ENCODE data around the gene PTK6. TPM values are rescaled to one million over a fixed set of nuclear protein-coding genes. Genes with fewer than 3 reads are reported as not detected.
A peak's percentile ranks its signal among the peaks of the same experiment; 100 is the strongest.

The PTK6 gene
- total and polyA plus RNA-seq, 4 donors = 0.06 to 2.1 (median 1.1) TPM; not detected in 1

GRCh38 chr20:63529861-63530787 is 7.1 kb downstream of the PTK6 start:
- H3K36me3 ChIP-seq (ENCODE audit: control insufficient read depth, insufficient read depth, low read length) = peaks cover 20% of the 10 kb centered on the region
- no peak overlapping the region for H3K4me3 ChIP-seq (ENCODE audit: low read depth, low read length)
- H3K27me3 ChIP-seq (ENCODE audit: control insufficient read depth, insufficient read depth, low read length) = no peaks in the 10 kb centered on the region
- H3K9me3 ChIP-seq (ENCODE audit: control insufficient read depth, insufficient read depth, low read length) = no peaks in the 10 kb centered on the region
- H3K4me1 ChIP-seq (ENCODE audit: control insufficient read depth, insufficient read depth, low read length) = peaks cover 8% of the 10 kb centered on the region
- H3K27ac ChIP-seq (ENCODE audit: low read depth, low read length) = no peak overlapping the region
- DNase-seq (ENCODE audit: low read depth in 4 of 6, low spot score in 6 of 6) = no peak
- 78% methylated on average over 36 of the region's 39 CpGs for WGBS (ENCODE audit: insufficient coverage)

DNA sequence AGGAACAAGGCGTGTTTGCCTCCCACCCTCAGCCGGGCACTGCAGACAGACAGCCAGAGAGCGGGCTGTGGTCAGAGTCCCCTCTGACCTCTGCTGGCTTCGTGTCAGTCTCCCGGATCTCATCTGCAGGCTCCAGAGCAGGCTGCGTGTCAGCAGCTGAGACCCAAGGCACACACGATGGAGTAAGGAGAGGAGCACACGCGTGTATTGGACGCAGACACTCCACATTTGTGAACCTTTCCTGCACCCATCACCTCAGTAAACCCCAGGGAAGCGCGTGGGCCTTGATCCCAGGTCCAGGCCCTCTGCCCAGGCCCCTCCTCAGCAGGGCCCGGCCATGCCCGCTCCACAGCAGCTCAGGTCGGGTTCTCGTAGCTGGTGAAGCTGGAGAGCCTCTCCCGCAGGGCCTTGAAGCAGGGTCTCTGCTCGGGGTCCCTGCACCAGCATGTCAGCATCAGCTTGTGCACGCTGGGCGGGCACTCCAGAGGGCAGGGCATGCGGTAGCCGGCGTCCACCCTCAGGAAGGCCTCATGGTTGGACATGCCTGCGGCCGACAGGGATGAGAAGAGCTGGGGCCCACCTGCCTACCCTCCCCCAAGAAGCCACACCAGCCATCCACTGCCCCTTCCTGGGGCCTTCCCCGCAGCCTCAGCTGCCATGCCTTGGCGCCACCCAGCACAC is 7.9 kb downstream of the PTK6 start:
- H3K27me3 ChIP-seq (ENCODE audit: control insufficient read depth, insufficient read depth, low read length) = no peaks in the 10 kb centered on the region
- WGBS (ENCODE audit: insufficient coverage) = 84% methylated on average over 22 of the region's 27 CpGs
- no peak overlapping the region for H3K27ac ChIP-seq (ENCODE audit: low read depth, low read length)
- DNase-seq (ENCODE audit: low read depth in 4 of 6, low spot score in 6 of 6) = no peak
- H3K4me3 ChIP-seq (ENCODE audit: low read depth, low read length) = no peak overlapping the region
- H3K4me1 ChIP-seq (ENCODE audit: control insufficient read depth, insufficient read depth, low read length) = no peaks in the 10 kb centered on the region
- no peaks in the 10 kb centered on the region for H3K9me3 ChIP-seq (ENCODE audit: control insufficient read depth, insufficient read depth, low read length)
- peaks cover 21% of the 10 kb centered on the region for H3K36me3 ChIP-seq (ENCODE audit: control insufficient read depth, insufficient read depth, low read length)

GRCh38 chr20:63527184-63527583 is 10.0 kb downstream of the PTK6 start:
- H3K9me3 ChIP-seq (ENCODE audit: control insufficient read depth, insufficient read depth, low read length) = no peaks in the 10 kb centered on the region
- WGBS (ENCODE audit: insufficient coverage) = 90% methylated on average over 3 of the region's 9 CpGs
- no peak overlapping the region for H3K4me3 ChIP-seq (ENCODE audit: low read depth, low read length)
- H3K4me1 ChIP-seq (ENCODE audit: control insufficient read depth, insufficient read depth, low read length) = peaks cover 13% of the 10 kb centered on the region
- no peak for DNase-seq (ENCODE audit: low read depth in 4 of 6, low spot score in 6 of 6)
- no peak overlapping the region for H3K27ac ChIP-seq (ENCODE audit: low read depth, low read length)
- no peaks in the 10 kb centered on the region for H3K27me3 ChIP-seq (ENCODE audit: control insufficient read depth, insufficient read depth, low read length)
- peaks cover 36% of the 10 kb centered on the region for H3K36me3 ChIP-seq (ENCODE audit: control insufficient read depth, insufficient read depth, low read length)

DNA sequence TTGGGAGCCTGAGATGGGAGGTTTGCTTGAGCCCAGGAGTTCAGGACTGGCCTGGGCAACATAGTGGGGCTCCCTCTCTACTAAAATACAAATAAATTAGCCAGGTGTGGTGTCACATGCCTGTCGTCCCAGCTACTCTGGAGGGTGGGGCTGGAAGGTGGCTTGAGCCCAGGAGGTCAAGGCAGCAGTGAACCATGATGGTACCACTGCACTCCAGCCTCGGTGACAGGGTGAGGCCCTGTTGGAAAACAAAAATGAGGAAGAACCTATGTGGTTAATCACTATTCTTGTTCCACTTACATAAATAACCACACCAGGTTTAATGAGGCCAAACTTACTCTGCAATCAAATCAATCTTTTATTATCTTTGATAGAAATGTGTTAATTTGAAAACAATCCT is 11.2 kb downstream of the PTK6 start:
- no peak for DNase-seq (ENCODE audit: low read depth in 4 of 6, low spot score in 6 of 6)

DNA sequence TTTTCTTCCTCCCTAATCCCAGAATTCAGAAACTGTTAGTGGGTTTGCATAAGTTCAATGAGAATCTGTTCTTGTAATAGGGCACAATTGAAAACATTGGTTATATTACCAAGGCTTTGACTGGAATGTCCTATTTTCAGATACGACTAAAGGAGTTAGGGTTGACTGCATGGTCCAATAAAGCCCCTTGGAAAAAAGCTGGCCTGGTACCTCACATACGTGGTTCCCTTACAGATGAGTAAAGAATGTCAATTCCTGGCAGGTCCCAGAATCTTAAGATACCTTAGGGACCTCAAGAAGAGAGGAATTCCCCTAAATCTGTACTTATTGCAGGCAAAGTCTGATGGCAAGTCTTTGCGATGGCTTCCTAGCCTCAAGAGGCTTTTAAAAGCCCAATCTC is 12.0 kb downstream of the PTK6 start:
- Histone ChIP-seq H3K4me3 (ENCODE audit: low read depth, low read length) (no peak overlapping the region), H3K27me3 (ENCODE audit: control insufficient read depth, insufficient read depth, low read length) (no peaks in the 10 kb centered on the region), H3K4me1 (ENCODE audit: control insufficient read depth, insufficient read depth, low read length) (peaks cover 21% of the 10 kb centered on the region), H3K36me3 (ENCODE audit: control insufficient read depth, insufficient read depth, low read length) (peaks cover 43% of the 10 kb centered on the region), H3K9me3 (ENCODE audit: control insufficient read depth, insufficient read depth, low read length) (no peaks in the 10 kb centered on the region), H3K27ac (ENCODE audit: low read depth, low read length) (no peak overlapping the region)
- WGBS (ENCODE audit: insufficient coverage) = 82% methylated on average over 2 of the region's 3 CpGs
- DNase-seq (ENCODE audit: low read depth in 4 of 6, low spot score in 6 of 6) = no peak

More for the DNA sequence above, 11.2 kb downstream of the PTK6 start:
- Histone ChIP-seq H3K4me1 (ENCODE audit: control insufficient read depth, insufficient read depth, low read length) (peaks cover 21% of the 10 kb centered on the region), H3K36me3 (ENCODE audit: control insufficient read depth, insufficient read depth, low read length) (peaks cover 47% of the 10 kb centered on the region), H3K27ac (ENCODE audit: low read depth, low read length) (no peak overlapping the region), H3K9me3 (ENCODE audit: control insufficient read depth, insufficient read depth, low read length) (no peaks in the 10 kb centered on the region), H3K27me3 (ENCODE audit: control insufficient read depth, insufficient read depth, low read length) (no peaks in the 10 kb centered on the region), H3K4me3 (ENCODE audit: low read depth, low read length) (no peak overlapping the region)
- 33% methylated on average over 1 of the region's 2 CpGs for WGBS (ENCODE audit: insufficient coverage)

- H3K4me1 ChIP-seq (ENCODE audit: control insufficient read depth, insufficient read depth, low read length) = peaks cover 41% of the 10 kb centered on the region
- H3K27me3 ChIP-seq (ENCODE audit: control insufficient read depth, insufficient read depth, low read length) = no peaks in the 10 kb centered on the region
- H3K36me3 ChIP-seq (ENCODE audit: control insufficient read depth, insufficient read depth, low read length) = peaks cover 40% of the 10 kb centered on the region
- no peak overlapping the region for H3K4me3 ChIP-seq (ENCODE audit: low read depth, low read length)
- 91% methylated on average over 8 of the region's 11 CpGs for WGBS (ENCODE audit: insufficient coverage)
- no peak for DNase-seq (ENCODE audit: low read depth in 4 of 6, low spot score in 6 of 6)
- no peaks in the 10 kb centered on the region for H3K9me3 ChIP-seq (ENCODE audit: control insufficient read depth, insufficient read depth, low read length)
- no peak overlapping the region for H3K27ac ChIP-seq (ENCODE audit: low read depth, low read length)
Measured at GRCh38 chr20:63522981-63523611, 14.1 kb downstream of the PTK6 start.

GRCh38 chr20:63522091-63522868 is 14.9 kb downstream of the PTK6 start:
- Histone ChIP-seq H3K36me3 (ENCODE audit: control insufficient read depth, insufficient read depth, low read length) (peaks cover 48% of the 10 kb centered on the region), H3K4me1 (ENCODE audit: control insufficient read depth, insufficient read depth, low read length) (peaks cover 44% of the 10 kb centered on the region), H3K27ac (ENCODE audit: low read depth, low read length) (no peak overlapping the region), H3K4me3 (ENCODE audit: low read depth, low read length) (peak overlapping the region; percentile 63), H3K9me3 (ENCODE audit: control insufficient read depth, insufficient read depth, low read length) (no peaks in the 10 kb centered on the region), H3K27me3 (ENCODE audit: control insufficient read depth, insufficient read depth, low read length) (no peaks in the 10 kb centered on the region)
- 65% methylated on average over 9 of the region's 13 CpGs for WGBS (ENCODE audit: insufficient coverage)
- no peak for DNase-seq (ENCODE audit: low read depth in 4 of 6, low spot score in 6 of 6)

GRCh38 chr20:63521602-63522001 is 15.6 kb downstream of the PTK6 start:
- H3K9me3 ChIP-seq (ENCODE audit: control insufficient read depth, insufficient read depth, low read length) = no peaks in the 10 kb centered on the region
- no peaks in the 10 kb centered on the region for H3K27me3 ChIP-seq (ENCODE audit: control insufficient read depth, insufficient read depth, low read length)
- H3K4me3 ChIP-seq (ENCODE audit: low read depth, low read length) = peak overlapping the region; percentile 63
- H3K36me3 ChIP-seq (ENCODE audit: control insufficient read depth, insufficient read depth, low read length) = peaks cover 48% of the 10 kb centered on the region
- no peak for DNase-seq (ENCODE audit: low read depth in 4 of 6, low spot score in 6 of 6)
- peaks cover 44% of the 10 kb centered on the region for H3K4me1 ChIP-seq (ENCODE audit: control insufficient read depth, insufficient read depth, low read length)
- H3K27ac ChIP-seq (ENCODE audit: low read depth, low read length) = peak overlapping the region; percentile 73
- 8% methylated on average over 17 of the region's 23 CpGs for WGBS (ENCODE audit: insufficient coverage)
